Lower leg skin (tissue), 3 donors: ENCODE results near the gene CDC42SE2.

ENCODE experiments used
- POLR2A ChIP-seq, 2 donors: fragments of 450-650 bp; IDR thresholded peaks; one replicate each; pipeline ENCODE4 v1.6.1; 2016 to 2017; ENCODE audit warnings: antibody characterized with exemption in 2 of 2, mild to moderate bottlenecking in 1 of 2, moderate library complexity in 1 of 2
- TF ChIP-seq, protein P1 (sequence below), 3 donors: fragments of 450-650 bp; IDR thresholded peaks; one replicate each; pipeline ENCODE4 v1.5.1; 2016; ENCODE audit warnings: antibody characterized with exemption in 3 of 3, mild to moderate bottlenecking in 3 of 3, moderate library complexity in 2 of 3

GRCh38 chr5:131323378-131323777, 59.5 kb downstream of the CDC42SE2 start:
- TF ChIP-seq, protein P1, sequence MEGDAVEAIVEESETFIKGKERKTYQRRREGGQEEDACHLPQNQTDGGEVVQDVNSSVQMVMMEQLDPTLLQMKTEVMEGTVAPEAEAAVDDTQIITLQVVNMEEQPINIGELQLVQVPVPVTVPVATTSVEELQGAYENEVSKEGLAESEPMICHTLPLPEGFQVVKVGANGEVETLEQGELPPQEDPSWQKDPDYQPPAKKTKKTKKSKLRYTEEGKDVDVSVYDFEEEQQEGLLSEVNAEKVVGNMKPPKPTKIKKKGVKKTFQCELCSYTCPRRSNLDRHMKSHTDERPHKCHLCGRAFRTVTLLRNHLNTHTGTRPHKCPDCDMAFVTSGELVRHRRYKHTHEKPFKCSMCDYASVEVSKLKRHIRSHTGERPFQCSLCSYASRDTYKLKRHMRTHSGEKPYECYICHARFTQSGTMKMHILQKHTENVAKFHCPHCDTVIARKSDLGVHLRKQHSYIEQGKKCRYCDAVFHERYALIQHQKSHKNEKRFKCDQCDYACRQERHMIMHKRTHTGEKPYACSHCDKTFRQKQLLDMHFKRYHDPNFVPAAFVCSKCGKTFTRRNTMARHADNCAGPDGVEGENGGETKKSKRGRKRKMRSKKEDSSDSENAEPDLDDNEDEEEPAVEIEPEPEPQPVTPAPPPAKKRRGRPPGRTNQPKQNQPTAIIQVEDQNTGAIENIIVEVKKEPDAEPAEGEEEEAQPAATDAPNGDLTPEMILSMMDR (IDR thresholded peaks at IDR 0.05), result no peak
- TF ChIP-seq POLR2A (IDR thresholded peaks at IDR 0.05), result no peak
